Esophagus squamous epithelium (tissue), 4 donors: ENCODE measurements around the gene L3MBTL1.

Source experiments
- CTCF ChIP-seq, 6 experiments: fragments of 450-650 bp in 4 of 6; fragments of 200-600 bp in 2 of 6; sonication (generic) in 2 of 6; IDR thresholded peaks; one replicate each; pipeline ENCODE4 v1.5.1; 2016 to 2019; ENCODE audit warnings: antibody characterized with exemption in 6 of 6, mild to moderate bottlenecking in 4 of 6, moderate library complexity in 4 of 6
- POLR2A ChIP-seq, 4 donors: fragments of 450-650 bp; IDR thresholded peaks; one replicate each; pipeline ENCODE4 v1.6.1; 2017; ENCODE audit warnings: antibody characterized with exemption in 4 of 4, mild to moderate bottlenecking in 4 of 4, moderate library complexity in 3 of 4

GRCh38 chr20:43533060-43533459 is 25.6 kb downstream of the L3MBTL1 start:
- no peak for TF ChIP-seq CTCF (IDR thresholded peaks at IDR 0.05)
- TF ChIP-seq POLR2A (IDR thresholded peaks at IDR 0.05) = no peak
